ENCODE measurements around the gene HRC. TPM values are rescaled to one million over a fixed set of nuclear protein-coding genes. Genes with fewer than 3 reads are reported as not detected.
A peak's percentile ranks its signal among the peaks of the same experiment; 100 is the strongest.

Gene HRC
- polyA plus RNA-seq, 1 of the 3 experiments (the other 2 are of a cell fraction): not detected

DNA sequence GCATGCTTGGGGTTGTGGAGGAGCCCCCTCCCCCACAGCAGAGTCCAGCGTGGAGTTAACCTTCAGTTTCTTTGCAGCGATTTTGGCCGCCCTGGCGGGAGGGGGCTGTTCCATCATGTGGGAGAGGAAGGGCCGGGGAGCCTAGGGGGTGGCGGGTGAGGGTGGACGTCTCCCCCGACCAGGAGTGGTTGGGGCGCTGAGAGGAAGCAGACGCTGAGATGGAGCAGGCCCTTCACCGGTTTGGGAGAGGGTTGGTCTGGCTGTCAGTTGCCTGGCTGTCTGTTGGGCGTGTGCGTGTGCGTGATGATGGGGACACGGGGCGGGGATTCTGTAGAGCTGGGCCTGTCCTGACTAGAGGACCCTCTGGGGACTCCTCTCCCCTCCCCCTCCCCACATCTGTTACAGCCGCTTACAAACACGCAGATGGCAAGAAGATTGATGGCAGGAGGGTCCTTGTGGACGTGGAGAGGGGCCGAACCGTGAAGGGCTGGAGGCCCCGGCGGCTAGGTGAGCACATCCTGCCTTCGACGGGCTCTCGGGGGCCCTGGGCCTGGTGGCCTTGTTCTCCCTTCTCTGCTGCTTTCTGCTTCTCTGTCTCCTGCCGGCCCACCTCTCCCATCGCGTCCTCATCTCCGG lies 50.8 kb downstream of the HRC start:
- H3K4me3 ChIP-seq (ENCODE audit: low read depth in 2 of 2, low read length in 1 of 2): no peak overlapping the region
- H3K79me2 ChIP-seq (ENCODE audit: insufficient read depth): peaks cover 37% of the 10 kb centered on the region
- H3K9me2 ChIP-seq: no peaks in the 10 kb centered on the region
- no peak overlapping the region for H3K27ac ChIP-seq (ENCODE audit: low read depth in 2 of 2, low read length in 1 of 2)
- ChIA-PET POLR2A (no interaction called here), CTCF (interaction anchor here (0.9 to 2.9 kb wide), 7 partner anchors 16 to 121 kb away, joined by 3 to 19 read pairs (median 10); partner anchors contain the start of gene PPFIA3)
- peaks cover 55% of the 10 kb centered on the region for H4K20me1 ChIP-seq (ENCODE audit: insufficient read depth)
- WGBS (ENCODE audit: low lambda C conversion rate): 90% methylated on average over 30 of the region's 30 CpGs
- peak; percentile 36; the same call in 1 of the 2 replicates for TF ChIP-seq POLR2AphosphoS5 (IDR thresholded peaks at IDR 0.05; ENCODE audit: low read depth, low read length)
- no peak for TF ChIP-seq SIN3A (IDR thresholded peaks at IDR 0.05; ENCODE audit: borderline replicate concordance, low read depth, low read length)
- H3K9ac ChIP-seq: no peak overlapping the region
- H3K4me1 ChIP-seq (ENCODE audit: control insufficient read depth in 1 of 2, insufficient read depth in 2 of 2, low read depth in 1 of 2, low read length in 1 of 2): peaks cover 0 to 3% of the 10 kb centered on the region in 2 experiments; a peak in 1 of 4 replicates
- no peaks in the 10 kb centered on the region for H3K27me3 ChIP-seq (ENCODE audit: insufficient read depth)
- H3K9me3 ChIP-seq: no peaks in the 10 kb centered on the region
- DNase-seq: no peak
- peaks cover 56% of the 10 kb centered on the region for H3F3A ChIP-seq (replicated peaks; ENCODE audit: insufficient read depth)
- H3K4me2 ChIP-seq: no peak overlapping the region
- H2AFZ ChIP-seq (ENCODE audit: low read depth): no peak overlapping the region
- H3K36me3 ChIP-seq (replicated peaks in 1 of 2; ENCODE audit: control insufficient read depth in 1 of 2, insufficient read depth in 2 of 2, low read length in 1 of 2): peaks cover 43 to 81% of the 10 kb centered on the region in 2 experiments

DNA sequence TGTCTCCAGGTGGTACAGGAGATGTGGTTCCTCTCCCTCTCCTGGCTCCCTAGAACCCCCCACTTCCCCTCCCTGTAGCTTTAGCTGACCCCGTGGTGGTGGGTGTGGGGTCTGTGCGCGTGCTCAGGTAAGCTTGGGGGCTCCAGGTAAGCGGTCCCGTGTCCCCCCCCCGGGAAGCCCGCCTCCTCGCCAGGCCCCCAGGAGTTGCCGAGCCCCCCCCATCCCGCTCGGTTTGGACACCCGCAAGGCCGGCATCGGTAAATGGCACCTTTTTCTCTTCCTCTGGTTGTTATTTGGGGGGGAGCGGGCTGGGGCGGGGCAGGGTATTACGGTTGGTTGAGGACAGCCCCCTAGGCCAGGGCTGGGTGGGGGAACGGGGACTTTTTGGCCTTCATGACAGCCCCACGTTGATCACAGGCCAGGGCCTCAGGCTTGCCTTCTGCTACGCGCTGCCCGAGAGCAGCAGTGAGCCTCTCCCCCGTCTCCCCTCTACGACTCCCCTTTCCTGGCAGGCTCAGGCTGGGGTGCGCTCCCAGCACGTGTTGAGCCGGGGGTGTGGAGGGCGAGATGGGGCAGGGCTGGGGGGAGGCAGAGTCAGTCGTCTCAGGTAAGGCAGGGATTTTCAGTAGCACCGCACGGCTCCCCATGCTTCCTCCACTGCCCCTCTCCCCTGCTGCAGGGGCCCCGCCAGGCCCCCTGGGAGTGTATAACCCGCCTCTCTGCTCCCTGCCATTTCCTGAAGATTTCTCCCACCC lies 51.7 kb downstream of the HRC start:
- Histone ChIP-seq H4K20me1 (ENCODE audit: insufficient read depth) (peaks cover 55% of the 10 kb centered on the region), H3K36me3 (replicated peaks in 1 of 2; ENCODE audit: control insufficient read depth in 1 of 2, insufficient read depth in 2 of 2, low read length in 1 of 2) (peaks cover 47 to 81% of the 10 kb centered on the region in 2 experiments)

More for the DNA sequence above, 51.7 kb downstream of the HRC start:
- Histone ChIP-seq H3K4me1 (ENCODE audit: control insufficient read depth in 1 of 2, insufficient read depth in 2 of 2, low read depth in 1 of 2, low read length in 1 of 2) (peaks cover 0 to 3% of the 10 kb centered on the region in 2 experiments; a peak in 1 of 4 replicates), H3K79me2 (ENCODE audit: insufficient read depth) (peaks cover 46% of the 10 kb centered on the region), H2AFZ (ENCODE audit: low read depth) (no peak overlapping the region), H3K4me3 (ENCODE audit: low read depth in 2 of 2, low read length in 1 of 2) (no peak overlapping the region), H3K4me2 (no peak overlapping the region), H3K9me3 (no peaks in the 10 kb centered on the region), H3K27ac (ENCODE audit: low read depth in 2 of 2, low read length in 1 of 2) (no peak overlapping the region), H3K9ac (no peak overlapping the region), H3K9me2 (no peaks in the 10 kb centered on the region), H3F3A (replicated peaks; ENCODE audit: insufficient read depth) (peaks cover 53% of the 10 kb centered on the region), H3K27me3 (ENCODE audit: insufficient read depth) (no peaks in the 10 kb centered on the region)
- TF ChIP-seq NFIC (IDR thresholded peaks at IDR 0.05; ENCODE audit: borderline replicate concordance) (no peak), NRF1 (IDR thresholded peaks at IDR 0.05; ENCODE audit: low read depth, low read length) (no peak)
- TF ChIP-seq, protein P1, sequence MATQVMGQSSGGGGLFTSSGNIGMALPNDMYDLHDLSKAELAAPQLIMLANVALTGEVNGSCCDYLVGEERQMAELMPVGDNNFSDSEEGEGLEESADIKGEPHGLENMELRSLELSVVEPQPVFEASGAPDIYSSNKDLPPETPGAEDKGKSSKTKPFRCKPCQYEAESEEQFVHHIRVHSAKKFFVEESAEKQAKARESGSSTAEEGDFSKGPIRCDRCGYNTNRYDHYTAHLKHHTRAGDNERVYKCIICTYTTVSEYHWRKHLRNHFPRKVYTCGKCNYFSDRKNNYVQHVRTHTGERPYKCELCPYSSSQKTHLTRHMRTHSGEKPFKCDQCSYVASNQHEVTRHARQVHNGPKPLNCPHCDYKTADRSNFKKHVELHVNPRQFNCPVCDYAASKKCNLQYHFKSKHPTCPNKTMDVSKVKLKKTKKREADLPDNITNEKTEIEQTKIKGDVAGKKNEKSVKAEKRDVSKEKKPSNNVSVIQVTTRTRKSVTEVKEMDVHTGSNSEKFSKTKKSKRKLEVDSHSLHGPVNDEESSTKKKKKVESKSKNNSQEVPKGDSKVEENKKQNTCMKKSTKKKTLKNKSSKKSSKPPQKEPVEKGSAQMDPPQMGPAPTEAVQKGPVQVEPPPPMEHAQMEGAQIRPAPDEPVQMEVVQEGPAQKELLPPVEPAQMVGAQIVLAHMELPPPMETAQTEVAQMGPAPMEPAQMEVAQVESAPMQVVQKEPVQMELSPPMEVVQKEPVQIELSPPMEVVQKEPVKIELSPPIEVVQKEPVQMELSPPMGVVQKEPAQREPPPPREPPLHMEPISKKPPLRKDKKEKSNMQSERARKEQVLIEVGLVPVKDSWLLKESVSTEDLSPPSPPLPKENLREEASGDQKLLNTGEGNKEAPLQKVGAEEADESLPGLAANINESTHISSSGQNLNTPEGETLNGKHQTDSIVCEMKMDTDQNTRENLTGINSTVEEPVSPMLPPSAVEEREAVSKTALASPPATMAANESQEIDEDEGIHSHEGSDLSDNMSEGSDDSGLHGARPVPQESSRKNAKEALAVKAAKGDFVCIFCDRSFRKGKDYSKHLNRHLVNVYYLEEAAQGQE (IDR thresholded peaks at IDR 0.05; ENCODE audit: low read depth, low read length): no peak
- WGBS (ENCODE audit: low lambda C conversion rate): 94% methylated on average over 22 of the region's 33 CpGs
- DNase-seq: no peak
- CTCF ChIA-PET: interaction anchor here (1.2 to 1.3 kb wide), 2 partner anchors 16 to 95 kb away, joined by 4 read pairs; no protein-coding TSS in a partner anchor
- POLR2A ChIA-PET: no interaction called here
